GM21619 (cell line): Measurements from ENCODE around the gene FBXL13.
"Not testable (repeated sequence)": the region's sequence is repeated elsewhere in the genome, so short reads cannot be mapped to it uniquely, and the experiment has no call there.

Experiments used
- ATAC-seq: cut with Tn5 transposase; IDR thresholded peaks from one replicate; pipeline ENCODE4 v1.9.1; 2021; ENCODE audit not compliant: unreplicated experiment

The FBXL13 gene

DNA sequence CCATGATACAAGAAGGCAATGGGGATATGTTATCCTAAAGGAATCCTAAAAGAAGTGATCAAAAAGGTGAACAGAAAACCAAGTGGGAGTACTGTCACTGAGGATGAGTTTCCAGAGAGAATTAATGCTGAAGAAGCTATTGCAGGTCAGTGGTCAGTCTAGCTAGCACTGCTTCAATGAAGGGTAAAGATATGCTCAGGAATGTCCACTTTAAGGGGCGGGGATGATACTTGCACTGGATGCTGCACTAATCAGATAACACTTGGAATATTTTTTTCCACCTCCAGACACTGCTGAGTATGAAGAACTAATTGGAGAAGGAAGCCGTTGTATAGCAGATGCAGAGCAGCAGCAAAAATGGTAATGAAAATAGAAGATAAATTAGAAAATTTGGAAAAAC is 86.5 kb downstream of the FBXL13 start:
- ATAC-seq, result no peak

DNA sequence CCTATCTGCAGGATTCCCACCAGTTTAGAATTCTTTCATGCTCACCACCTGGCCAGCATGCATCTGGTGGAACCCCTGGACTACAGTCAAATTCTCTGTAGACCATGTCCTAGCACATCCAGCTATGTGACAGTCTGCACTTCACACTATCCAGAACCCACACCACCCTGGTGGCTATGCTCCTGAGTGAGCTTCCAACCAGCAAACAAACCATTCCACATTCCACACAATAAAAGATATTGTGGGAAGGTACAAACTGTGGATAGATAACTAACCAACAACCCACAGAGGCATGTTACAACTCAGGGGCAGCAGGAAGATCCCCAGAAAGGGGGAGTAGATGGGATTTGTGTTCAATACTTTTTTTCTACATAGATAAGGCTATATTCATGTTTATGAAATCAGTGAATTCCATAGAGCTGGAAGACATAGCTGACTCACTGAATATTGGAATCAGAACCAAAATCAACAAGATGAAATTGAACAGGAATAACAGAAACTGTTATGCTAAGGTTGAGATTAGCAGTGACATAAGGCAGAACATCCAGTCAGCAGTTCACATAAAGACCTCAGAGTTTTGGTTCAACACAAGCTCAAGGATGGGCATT is 89.3 kb downstream of the FBXL13 start:
- ATAC-seq, result no peak

GRCh38 chr7:102983602-102984001 is 91.0 kb downstream of the FBXL13 start:
- no peak for ATAC-seq

DNA sequence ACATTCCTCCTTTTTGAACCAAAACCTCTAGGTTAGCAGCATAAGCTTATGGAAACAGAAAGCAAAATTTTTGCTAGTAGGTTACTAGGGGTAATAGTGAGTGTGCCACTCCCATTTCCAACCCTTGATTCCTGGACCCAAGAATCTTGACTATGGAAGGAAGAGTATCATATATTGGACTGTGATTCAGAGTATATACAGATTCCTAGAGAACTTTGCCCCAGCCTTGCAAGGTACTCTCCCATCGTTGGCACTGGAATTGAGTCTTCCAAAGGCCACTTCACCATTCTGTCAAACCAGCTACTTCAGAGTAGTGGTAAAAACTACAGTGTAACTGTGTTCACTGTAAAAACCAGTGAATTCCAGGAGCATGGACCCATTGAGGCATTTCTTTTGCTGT is 92.4 kb downstream of the FBXL13 start:
- no peak for ATAC-seq

DNA sequence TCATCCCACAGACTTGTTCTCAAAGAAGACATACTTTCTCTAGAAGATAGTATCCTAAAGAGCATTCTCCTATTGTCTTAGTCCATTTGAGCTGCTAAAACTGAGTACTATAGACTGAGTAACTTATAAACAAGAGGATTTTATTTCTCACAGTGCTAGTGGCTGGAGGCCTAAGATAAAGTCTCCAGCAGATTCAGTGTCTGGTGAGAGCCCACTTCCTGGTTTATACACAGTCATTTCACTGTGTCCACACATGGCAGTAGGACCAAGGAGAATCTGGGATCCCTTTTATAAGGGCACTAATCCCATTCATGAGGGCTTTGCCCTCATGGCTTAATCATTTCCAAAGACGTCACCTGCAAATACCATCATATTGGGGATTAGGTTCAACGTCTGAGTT is 93.1 kb downstream of the FBXL13 start:
- no peak for ATAC-seq

GRCh38 chr7:102979670-102980069 is 94.9 kb downstream of the FBXL13 start:
- no peak for ATAC-seq

- no peak for ATAC-seq
These were observed 96.3 kb downstream of the FBXL13 start for GRCh38 chr7:102978284-102978683.

GRCh38 chr7:102977586-102977985 is 97.0 kb downstream of the FBXL13 start:
- not testable (repeated sequence) for ATAC-seq

DNA sequence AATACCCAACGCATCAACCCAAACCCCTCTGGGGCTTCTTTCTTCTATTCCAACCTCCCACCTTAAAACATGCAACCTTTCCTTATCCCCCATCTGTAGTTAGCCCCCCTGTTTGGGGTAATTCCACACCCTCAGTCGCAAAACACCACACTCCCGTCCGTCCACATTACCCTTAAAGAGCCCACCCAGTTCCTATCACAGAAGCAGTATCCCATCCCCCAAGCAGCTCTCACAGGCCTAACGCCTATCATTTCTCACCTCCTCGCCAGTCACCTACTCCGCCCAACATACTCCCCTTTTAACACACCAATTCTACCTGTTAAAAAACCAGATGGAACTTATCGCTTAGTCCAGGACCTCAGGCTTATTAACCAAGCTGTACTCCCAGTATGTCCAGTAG is 98.1 kb downstream of the FBXL13 start:
- no peak for ATAC-seq

- no peak for ATAC-seq
These were observed 98.7 kb downstream of the FBXL13 start for GRCh38 chr7:102975854-102976253.

DNA sequence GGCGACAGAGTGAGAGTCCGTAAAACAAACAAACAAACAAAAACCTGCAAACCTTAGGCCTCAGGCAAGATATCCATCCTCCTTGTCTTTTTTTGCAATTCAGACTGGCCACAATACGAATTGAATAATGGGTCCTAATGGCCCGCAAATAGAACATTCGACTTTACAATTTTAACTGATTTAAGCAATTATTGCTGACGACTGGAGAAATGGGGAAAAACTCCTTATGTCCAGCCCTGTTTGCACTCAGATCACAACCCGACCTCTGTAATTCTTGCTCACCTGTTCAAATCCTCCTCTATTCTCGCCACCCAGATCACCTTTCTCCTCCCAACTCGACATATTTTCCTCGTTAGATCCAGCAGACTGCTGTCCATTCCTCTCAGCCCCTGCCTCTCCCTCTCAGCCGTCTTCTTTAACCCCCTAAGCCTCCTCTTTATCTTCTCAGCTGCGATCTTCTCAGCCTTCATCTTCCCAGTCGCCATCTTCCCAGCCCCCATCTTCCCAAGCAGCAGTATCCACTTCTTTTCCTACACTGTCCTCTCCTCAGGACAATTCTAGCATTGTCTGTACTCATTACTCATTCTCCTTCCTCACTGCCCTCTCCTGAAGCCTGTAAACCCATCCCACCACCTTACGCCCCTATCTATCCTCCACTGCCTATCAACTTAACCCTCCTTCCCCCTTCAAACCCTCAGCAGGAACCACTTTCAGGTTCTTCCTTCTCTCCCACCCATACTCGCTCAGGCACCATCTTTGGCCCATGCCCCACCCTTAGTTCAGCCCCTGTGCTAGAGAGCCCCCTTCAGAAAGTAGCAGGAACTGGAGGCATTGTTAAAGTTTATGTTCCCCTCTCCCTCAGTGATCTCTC is 100.0 kb downstream of the FBXL13 start:
- ATAC-seq, result no peak

- no peak for ATAC-seq
These were observed 101.3 kb downstream of the FBXL13 start for GRCh38 chr7:102973096-102973802.

DNA sequence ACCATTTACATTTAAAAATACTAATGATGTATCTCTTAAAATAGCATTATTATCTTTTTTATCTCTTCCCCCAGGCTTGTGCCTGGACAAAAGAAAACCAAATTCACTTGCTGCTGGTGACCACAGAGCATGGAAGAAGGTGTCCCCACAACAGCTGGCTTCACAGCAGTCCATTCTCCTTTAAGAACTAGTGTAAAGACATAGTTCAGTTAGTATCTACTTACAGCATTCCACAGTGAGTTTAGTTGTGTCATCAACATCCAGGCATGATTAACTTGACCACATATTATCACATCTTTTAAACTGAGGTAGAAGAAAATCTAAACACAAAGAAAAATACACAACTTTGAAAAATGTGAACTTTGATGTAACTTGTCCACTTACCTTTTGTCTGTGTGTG is 106.8 kb downstream of the FBXL13 start:
- ATAC-seq, result no peak

DNA sequence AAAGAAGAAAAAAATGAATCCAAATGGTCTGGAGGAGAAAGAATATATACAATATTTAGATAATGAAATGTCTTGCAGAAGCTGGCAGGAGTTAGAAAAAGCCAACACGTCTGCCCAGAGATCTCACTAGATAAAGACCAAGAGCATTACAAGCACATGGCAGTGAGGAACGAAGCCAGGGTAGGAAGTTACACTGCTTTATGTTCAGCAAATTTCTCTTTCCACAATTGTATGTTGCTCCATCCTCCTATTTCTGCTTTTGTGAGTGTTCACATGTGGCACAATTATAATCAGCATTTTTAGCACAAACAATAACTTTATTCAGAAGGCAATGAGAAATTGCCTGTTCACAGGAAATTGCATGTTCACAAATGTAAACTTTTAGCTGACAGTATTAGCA is 108.1 kb downstream of the FBXL13 start:
- ATAC-seq, result no peak

- not testable (repeated sequence) for ATAC-seq
These were observed 112.6 kb downstream of the FBXL13 start for GRCh38 chr7:102961993-102962392.

GRCh38 chr7:102958004-102958403 is 116.6 kb downstream of the FBXL13 start:
- ATAC-seq, result not testable (repeated sequence)

- not testable (repeated sequence) for ATAC-seq
These were observed 120.2 kb downstream of the FBXL13 start for GRCh38 chr7:102954359-102954758.

- ATAC-seq, result no peak
These were observed 121.2 kb downstream of the FBXL13 start for GRCh38 chr7:102953406-102953805.

DNA sequence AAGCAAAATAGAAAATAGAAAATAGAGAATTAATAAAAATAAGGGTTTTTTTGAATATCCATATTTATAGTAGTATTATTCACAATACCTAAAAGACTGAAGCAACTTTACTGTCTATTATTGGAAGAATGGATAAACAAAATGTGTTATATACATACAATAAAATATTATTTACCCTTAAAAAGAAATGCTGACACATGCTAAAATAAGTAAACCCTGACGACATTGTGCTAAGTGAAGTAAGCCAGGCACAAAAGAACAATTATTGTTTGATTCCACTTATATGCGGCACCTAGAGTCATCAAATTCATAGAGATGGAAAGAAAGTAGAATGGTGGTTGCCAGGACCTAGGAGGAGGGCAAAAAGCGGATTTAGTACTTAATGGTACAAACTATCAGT is 122.8 kb downstream of the FBXL13 start:
- no peak for ATAC-seq

DNA sequence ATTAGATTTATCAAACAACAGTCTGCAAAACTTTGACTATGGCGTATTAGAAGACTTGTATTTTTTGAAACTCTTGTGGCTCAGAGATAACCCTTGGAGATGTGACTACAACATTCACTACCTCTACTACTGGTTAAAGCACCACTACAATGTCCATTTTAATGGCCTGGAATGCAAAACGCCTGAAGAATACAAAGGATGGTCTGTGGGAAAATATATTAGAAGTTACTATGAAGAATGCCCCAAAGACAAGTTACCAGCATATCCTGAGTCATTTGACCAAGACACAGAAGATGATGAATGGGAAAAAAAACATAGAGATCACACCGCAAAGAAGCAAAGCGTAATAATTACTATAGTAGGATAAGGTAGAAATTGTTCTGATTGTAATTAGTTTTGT is 130.4 kb downstream of the FBXL13 start:
- ATAC-seq, result no peak

DNA sequence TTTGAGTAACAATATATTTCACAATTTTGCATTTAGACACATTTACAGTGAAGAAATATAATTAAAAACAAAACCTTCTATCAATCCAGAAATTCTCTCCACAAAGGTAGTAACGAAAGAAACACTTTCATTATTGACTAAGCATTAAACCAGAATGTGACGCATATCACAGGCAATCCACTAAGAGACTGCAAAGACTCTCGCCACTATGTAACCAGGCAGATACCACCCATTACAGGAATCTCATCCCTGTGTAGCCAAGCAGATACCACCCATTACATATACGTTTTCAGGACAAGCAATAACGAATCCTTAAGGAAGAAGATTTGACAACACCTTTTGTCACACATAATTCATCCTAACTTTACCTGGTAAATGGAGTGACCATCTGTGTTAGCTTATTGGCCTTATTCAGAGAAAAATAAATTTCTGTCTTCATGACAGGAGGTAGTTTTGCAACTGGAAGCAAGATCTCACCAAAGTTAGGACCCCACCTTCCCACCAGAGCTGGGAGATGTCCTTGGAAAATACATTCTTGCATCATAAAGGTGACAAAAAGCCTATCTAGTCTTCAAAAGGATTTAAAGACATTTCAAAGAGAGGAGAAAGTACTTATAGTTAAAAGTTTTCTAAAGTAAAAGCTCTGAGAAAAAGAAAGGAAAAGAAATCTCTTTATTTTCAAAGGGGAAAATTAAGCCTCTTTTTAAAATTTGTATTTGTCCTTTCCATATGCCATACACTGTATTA is 131.0 kb downstream of the FBXL13 start:
- no peak for ATAC-seq
